ENCODE data around the gene ACBD6.
A peak's percentile ranks its signal among the peaks of the same experiment; 100 is the strongest.

ACBD6 gene

DNA sequence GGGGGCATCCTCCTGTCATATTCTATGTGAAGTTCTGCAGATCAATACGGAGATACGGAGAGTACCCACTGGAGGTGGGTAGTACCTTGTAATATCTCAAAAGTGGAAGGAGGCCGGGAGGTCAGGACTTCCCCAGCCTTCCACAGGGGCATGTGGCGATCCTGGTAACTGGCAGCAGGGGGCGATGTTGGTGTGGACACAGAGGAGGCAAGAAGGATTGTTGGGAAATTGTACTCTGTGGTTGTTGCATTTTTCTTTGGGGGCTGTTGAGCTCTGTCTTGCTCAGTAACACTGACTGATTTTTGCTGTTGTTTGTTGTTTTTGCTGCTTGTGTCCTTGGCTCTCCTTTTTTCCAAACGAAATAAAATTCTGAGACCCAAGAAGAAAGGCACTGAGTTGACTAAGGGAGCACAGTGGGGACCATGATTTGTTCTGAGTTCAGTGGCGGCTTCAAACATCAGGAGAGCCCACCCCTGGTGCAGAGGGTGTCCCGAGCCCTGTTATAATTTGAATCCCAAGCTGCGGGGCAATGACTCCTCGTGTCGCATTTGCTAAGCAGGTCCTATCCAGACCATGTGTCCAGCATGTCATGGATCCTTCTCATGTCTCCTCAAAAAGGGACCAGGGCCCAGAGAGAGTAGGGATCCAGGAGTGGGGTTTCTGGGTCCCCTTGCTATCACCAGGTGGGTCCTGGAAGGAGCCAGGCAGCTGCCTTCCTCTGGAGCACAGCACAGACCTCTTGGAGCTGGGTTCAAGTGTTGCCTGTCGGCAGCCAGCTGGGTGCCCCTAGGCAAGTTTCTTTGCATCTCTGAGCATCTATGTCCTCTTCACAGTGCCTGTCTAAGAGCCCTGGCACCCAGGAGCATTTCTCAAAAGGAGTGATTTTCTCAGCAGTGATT, 249.5 kb downstream of the ACBD6 start:
- peak; percentile 58 to 62 for DNase-seq

DNA sequence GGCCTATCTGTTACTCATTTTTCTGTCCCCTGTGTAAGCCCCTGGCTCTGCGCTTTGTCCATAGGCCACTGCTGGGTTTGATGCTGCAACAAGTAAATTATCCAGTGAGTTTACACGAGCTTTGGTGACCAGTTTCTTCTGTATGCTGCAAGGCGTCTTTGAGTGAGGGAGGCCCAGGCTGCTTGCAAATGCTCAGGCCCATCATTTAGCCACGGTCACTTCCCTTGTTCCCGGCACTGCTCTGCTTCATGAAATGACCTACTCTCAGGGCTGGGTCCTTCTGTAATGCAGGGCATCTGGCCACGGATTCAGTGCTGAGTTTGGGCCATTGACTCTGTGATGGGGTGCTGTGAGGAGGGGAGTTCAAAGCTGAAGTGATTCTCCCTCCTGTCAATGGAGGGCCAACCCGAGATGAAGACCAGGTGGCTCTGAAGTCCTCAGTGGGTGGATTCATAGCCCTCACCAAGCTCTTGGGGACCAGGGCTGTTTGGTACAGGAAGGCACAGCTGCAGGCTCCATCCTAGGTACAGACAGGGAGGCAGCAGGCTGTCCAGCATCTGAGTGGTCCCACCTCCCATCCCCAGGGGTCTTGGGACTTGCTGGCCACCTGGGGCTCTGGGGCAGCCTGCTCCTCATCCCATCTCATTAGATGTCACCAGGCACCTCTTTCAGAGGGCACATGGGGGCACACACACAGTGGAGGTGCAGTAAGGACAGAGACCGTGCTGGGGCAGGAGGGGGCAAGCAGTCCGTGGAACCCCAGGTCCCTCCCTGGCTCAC, 250.7 kb downstream of the ACBD6 start:
- DNase-seq = no peak

DNA sequence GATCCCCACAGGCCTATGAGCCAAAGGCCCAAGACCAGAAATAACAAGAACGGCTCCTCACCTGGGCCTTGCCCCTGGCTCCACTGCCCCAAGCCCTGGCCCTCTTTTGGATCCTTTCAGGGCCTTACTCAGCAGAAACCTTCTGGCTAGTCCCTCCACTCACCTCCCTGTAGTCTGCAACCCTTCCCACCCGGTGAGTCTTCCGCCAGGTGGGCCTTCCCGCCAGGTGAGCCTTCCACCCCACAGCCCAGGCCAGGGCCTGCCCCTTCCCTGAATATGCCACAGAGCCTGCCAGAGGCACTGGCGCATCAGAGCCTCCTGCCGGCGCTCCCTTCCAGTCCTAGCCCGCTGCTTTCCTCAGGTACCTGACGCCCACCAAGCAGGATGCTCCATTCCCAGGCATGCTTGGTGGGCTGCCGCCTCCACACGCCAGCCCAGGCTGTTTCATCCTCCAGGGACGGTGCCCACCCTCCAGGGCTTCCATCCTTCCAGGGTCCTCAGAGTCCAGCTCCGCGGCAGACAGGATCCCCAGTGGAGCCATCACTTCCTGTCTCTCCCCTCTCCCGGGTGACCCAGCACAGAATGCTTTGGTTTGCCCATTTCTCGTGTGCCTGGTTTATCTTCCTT, 251.4 kb downstream of the ACBD6 start:
- DNase-seq = no peak

DNA sequence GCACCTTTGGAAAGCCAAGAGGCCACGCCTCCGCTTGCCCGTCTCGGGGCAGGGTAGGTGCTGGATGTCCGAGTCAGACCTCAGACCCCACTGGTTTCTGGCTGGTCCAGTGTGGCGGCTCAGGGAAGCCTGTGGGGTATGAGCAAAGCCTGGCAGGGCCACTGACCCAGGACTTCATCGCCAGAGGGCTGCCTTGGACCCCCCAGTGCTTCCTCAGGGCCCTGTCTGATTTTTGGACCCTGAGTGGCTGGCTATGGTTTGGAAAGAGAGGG, 251.9 kb downstream of the ACBD6 start:
- no peak for DNase-seq

DNA sequence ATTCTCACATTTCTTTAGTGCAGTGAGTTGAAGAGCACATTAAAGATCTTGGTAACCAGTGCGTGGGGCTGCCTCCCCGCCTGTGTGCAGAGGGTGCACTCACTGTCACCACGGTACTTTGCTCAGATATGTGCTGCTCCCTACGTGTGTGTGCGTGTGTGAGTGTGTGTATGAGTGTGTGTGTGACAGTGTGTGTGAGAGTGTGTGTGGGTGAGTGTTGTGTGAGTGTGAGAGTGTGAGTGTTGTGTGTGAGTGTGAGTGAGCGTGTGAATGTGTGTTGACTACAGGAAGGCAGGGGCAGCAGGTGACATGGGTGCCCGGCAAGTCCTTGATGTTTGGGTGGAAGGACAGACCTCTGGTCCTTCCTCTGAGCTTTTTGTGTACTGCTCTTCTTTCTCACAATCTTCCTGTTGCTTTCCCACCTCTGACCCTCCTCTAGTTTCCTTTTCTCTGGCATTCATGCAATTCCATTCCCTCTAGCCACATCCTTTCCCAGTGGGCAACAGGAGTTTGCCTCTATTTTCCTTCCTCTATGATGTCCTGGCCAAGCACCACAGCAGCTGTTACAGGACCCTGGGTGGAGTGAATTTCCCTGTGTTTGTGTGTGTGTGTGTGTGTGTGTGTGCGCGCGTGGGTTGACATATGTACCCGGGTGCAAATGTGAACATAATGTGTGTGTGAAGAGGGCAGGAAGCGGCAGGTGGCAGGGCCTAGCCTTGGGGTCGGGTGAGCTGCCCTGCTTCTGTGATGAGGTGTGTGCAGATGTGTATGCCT, 252.5 kb downstream of the ACBD6 start:
- DNase-seq = no peak

- no peak for DNase-seq
Observed at GRCh38 chr1:180248731-180249681, 253.4 kb downstream of the ACBD6 start.

DNA sequence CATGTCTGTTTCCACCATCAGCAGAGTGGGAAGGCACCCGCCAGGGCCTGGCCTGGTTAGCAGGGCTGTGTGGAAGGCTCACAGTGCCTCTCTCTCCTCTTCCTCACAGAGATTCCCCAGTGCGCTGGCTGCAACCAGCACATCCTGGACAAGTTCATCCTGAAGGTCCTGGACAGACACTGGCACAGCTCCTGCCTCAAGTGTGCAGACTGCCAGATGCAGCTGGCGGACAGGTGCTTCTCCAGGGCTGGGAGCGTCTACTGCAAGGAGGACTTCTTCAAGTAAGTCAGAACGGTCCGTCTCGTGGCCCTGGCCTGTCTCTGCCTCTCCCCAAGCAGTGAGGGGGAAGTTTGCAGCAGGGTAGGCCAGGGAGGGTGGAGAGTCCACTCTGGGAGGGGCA, 254.2 kb downstream of the ACBD6 start:
- DNase-seq = no peak

DNA sequence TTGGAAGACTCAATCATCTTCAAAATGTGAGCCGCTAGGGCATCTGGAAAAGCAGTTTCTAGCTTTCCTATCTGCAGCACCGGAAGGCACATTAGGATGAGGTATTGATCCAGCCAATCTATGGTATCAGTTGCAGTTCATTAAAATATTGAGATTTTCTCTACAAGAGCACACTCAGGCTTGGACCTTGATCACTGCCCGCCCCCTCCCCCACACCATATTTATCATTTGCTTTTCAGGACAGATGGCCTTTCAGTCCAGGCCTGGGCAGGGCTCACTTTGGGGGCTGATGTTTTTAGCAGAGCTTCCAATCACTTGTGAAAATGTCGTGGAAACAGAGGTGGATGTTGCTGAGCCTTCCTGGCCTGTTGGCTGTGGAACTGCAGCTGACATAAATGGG, 254.8 kb downstream of the ACBD6 start:
- DNase-seq = no peak

GRCh38 chr1:180247061-180247460, 255.3 kb downstream of the ACBD6 start:
- no peak for DNase-seq

- no peak for DNase-seq
Observed at GRCh38 chr1:180246579-180246978, 255.8 kb downstream of the ACBD6 start.

GRCh38 chr1:180244840-180245239, 257.5 kb downstream of the ACBD6 start:
- DNase-seq = no peak

GRCh38 chr1:180243517-180244221, 258.7 kb downstream of the ACBD6 start:
- no peak for DNase-seq

GRCh38 chr1:180241716-180242544, 260.4 kb downstream of the ACBD6 start:
- no peak for DNase-seq

DNA sequence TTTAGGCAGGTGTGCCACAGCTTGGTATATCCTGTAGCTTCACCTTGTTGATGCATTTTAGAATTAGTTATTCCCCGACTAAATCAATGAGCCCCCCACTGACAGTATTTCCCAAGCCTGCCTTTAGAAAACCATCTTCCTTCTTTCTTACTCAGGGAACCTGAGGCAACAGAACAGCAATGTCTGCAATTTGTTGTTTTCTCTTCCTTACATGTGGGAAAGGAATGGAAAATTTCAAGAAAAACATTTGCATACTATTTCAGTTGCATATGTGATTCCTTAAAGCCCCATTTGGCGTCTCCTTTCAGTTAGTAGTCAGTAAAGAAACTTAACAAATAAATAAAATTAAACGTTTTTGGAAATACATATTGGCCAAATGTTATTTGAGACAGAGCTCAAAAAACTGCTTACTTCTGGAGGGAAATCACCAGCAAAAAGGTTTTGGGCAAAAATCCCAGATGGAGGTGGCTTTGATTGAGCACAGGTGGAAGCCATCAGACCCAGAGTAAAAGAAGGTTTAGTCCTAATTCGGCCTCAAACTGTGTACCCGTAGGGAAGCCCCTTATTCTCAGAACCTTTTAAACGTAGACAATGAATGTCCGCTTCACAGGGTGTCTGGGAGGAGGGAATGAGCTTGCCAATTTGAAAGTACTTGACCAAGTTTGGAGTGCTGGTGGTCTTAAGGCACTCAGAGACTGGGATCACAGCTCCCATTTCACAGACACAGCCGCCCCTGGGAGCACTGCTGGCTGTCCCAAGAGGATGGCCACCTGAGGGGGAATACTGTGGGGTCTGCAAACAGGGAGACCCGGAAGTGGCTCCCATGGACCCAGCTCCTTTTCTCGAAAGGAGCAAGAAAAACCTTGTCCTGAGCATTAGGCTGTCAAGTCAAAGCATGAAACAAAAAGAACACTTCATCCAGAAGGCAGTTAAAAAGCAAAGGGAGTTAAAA, 263.0 kb downstream of the ACBD6 start:
- no peak for DNase-seq

- no peak for DNase-seq
Observed at GRCh38 chr1:180238675-180239074, 263.7 kb downstream of the ACBD6 start.
